ENCODE measurements around the gene THSD7B. TPM values are rescaled to one million over a fixed set of nuclear protein-coding genes. Genes with fewer than 3 reads are reported as not detected.

Gene THSD7B
- total RNA-seq, 1 donor from 2014 or later: 10.5 TPM

DNA sequence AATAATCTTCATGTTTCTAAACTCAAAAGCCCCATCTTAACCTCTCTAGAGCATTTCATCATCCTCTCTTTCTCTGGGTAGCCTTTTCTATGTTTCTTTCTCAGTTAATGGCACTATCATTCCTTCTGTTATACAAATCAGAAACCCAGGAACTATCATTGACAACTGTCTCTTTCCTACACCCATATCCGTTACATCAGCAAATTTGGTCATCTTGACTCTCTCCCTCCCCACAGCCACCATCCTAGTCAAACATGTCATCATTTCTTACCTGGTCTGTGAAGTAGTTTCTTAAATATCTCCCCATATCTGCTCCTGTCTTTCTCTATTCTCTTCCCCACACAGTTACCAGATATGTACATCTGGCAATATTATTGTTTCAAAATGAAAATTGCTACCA, 62.8 kb downstream of the THSD7B start:
- no peak overlapping the region for H3K4me3 Mint-ChIP-seq (ENCODE audit: unreplicated experiment)
- H3K4me1 Mint-ChIP-seq (ENCODE audit: unreplicated experiment): peaks cover 3% of the 10 kb centered on the region

DNA sequence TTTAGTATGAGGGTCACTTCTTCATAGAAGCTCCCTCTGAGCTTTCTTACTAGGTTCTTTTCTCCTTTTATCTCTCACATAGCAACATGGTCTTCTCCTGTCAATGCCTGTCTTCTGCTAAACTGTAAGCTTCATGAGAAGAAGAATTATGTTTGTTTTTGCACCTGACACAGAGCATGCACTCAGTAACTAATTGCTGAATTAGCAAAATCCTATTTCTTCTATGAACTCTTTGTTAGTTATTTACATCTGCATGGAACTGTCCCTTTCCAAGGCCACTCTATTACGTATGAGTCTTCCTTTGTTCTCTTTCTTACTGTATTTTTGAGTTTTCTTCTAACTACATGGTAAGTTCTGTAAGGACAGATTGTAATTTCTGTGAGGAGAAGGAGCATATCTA, 63.4 kb downstream of the THSD7B start:
- no peak overlapping the region for H3K4me3 Mint-ChIP-seq (ENCODE audit: unreplicated experiment)
- H3K9me3 Mint-ChIP-seq (ENCODE audit: unreplicated experiment): no peaks in the 10 kb centered on the region
- H3K4me1 Mint-ChIP-seq (ENCODE audit: unreplicated experiment): peaks cover 3% of the 10 kb centered on the region
- H3K36me3 Mint-ChIP-seq (ENCODE audit: low read depth, unreplicated experiment): no peaks in the 10 kb centered on the region
- no peaks in the 10 kb centered on the region for H3K27me3 Mint-ChIP-seq (ENCODE audit: unreplicated experiment)
- TF ChIP-seq, protein P1, sequence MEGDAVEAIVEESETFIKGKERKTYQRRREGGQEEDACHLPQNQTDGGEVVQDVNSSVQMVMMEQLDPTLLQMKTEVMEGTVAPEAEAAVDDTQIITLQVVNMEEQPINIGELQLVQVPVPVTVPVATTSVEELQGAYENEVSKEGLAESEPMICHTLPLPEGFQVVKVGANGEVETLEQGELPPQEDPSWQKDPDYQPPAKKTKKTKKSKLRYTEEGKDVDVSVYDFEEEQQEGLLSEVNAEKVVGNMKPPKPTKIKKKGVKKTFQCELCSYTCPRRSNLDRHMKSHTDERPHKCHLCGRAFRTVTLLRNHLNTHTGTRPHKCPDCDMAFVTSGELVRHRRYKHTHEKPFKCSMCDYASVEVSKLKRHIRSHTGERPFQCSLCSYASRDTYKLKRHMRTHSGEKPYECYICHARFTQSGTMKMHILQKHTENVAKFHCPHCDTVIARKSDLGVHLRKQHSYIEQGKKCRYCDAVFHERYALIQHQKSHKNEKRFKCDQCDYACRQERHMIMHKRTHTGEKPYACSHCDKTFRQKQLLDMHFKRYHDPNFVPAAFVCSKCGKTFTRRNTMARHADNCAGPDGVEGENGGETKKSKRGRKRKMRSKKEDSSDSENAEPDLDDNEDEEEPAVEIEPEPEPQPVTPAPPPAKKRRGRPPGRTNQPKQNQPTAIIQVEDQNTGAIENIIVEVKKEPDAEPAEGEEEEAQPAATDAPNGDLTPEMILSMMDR (IDR thresholded peaks at IDR 0.05; ENCODE audit: unreplicated experiment): no peak
- H3K27ac Mint-ChIP-seq (ENCODE audit: unreplicated experiment): no peak overlapping the region
- DNase-seq (ENCODE audit: low spot score): no peak

More for the DNA sequence above, 62.8 kb downstream of the THSD7B start:
- DNase-seq (ENCODE audit: low spot score): no peak
- no peaks in the 10 kb centered on the region for H3K9me3 Mint-ChIP-seq (ENCODE audit: unreplicated experiment)
- H3K27ac Mint-ChIP-seq (ENCODE audit: unreplicated experiment): no peak overlapping the region
- TF ChIP-seq, protein P1 (IDR thresholded peaks at IDR 0.05; ENCODE audit: unreplicated experiment): no peak
- no peaks in the 10 kb centered on the region for H3K27me3 Mint-ChIP-seq (ENCODE audit: unreplicated experiment)
- H3K36me3 Mint-ChIP-seq (ENCODE audit: low read depth, unreplicated experiment): no peaks in the 10 kb centered on the region

- Mint-ChIP-seq H3K4me3 (ENCODE audit: unreplicated experiment) (no peak overlapping the region), H3K4me1 (ENCODE audit: unreplicated experiment) (no peaks in the 10 kb centered on the region), H3K27me3 (ENCODE audit: unreplicated experiment) (no peaks in the 10 kb centered on the region), H3K9me3 (ENCODE audit: unreplicated experiment) (no peaks in the 10 kb centered on the region), H3K36me3 (ENCODE audit: low read depth, unreplicated experiment) (peaks cover 4% of the 10 kb centered on the region), H3K27ac (ENCODE audit: unreplicated experiment) (no peak overlapping the region)
- DNase-seq (ENCODE audit: low spot score): no peak
- TF ChIP-seq, protein P1 (IDR thresholded peaks at IDR 0.05; ENCODE audit: unreplicated experiment): no peak
These were observed 79.2 kb downstream of the THSD7B start for GRCh38 chr2:136844546-136844945.

DNA sequence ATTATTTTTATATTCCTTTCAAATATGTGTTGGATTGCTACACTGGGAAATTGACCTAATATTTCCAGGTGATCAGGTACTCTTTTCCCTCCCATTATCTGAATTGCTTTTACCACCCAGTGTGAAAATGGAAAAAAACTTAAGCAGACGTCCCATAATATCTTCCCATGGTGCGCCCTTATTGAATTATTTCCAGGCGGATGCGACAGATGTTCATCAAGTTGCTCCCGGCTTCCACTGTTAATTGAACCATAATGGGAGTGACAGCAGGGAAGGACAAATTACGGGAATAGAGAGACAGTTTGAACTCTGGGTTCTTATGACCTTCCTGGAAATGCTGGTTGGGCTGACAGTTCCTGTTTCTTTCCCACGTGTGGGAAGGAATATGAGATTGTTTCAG, 93.3 kb downstream of the THSD7B start:
- H3K27me3 Mint-ChIP-seq (ENCODE audit: unreplicated experiment): peaks cover 2% of the 10 kb centered on the region
- TF ChIP-seq, protein P1 (IDR thresholded peaks at IDR 0.05; ENCODE audit: unreplicated experiment): no peak
- H3K4me3 Mint-ChIP-seq (ENCODE audit: unreplicated experiment): no peak overlapping the region
- H3K9me3 Mint-ChIP-seq (ENCODE audit: unreplicated experiment): no peaks in the 10 kb centered on the region
- DNase-seq (ENCODE audit: low spot score): no peak
- H3K4me1 Mint-ChIP-seq (ENCODE audit: unreplicated experiment): peaks cover 2% of the 10 kb centered on the region
- no peaks in the 10 kb centered on the region for H3K36me3 Mint-ChIP-seq (ENCODE audit: low read depth, unreplicated experiment)
- H3K27ac Mint-ChIP-seq (ENCODE audit: unreplicated experiment): no peak overlapping the region

DNA sequence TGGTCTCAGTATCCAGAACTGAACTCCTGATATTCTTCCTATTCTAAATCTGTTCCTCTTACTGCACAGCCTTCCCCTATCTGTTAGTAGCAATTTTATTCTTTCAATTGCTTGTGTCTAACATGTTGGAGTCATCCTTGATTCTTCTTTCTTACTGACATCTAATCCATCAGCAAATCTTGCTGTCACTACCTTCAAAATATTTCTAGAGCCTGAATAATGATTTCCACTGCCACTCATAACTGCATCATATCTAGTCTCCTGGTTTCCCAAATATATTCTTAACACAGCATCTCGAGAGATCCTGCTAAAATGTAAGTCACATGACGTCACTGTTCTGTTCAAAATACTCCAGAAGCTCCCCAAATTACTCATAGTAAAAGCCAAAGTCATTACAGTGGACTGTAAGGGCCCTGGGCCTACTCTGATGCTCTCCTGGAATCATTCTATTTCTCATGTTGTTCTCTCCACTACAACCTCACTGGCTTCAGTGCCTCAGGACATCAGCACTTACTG, 95.2 kb downstream of the THSD7B start:
- no peaks in the 10 kb centered on the region for H3K9me3 Mint-ChIP-seq (ENCODE audit: unreplicated experiment)
- TF ChIP-seq, protein P1 (IDR thresholded peaks at IDR 0.05; ENCODE audit: unreplicated experiment): no peak
- H3K36me3 Mint-ChIP-seq (ENCODE audit: low read depth, unreplicated experiment): no peaks in the 10 kb centered on the region
- H3K4me3 Mint-ChIP-seq (ENCODE audit: unreplicated experiment): no peak overlapping the region
- peaks cover 2% of the 10 kb centered on the region for H3K4me1 Mint-ChIP-seq (ENCODE audit: unreplicated experiment)
- peaks cover 2% of the 10 kb centered on the region for H3K27me3 Mint-ChIP-seq (ENCODE audit: unreplicated experiment)
- DNase-seq (ENCODE audit: low spot score): no peak
- no peak overlapping the region for H3K27ac Mint-ChIP-seq (ENCODE audit: unreplicated experiment)

All from endothelial cell (in vitro differentiated cells).